WI38 (cell line): ENCODE results near the gene FYN.

ENCODE experiments used
- H3K4me3 ChIP-seq: 2 replicates; pipeline ENCODE4 v1.5.1; 2011; ENCODE audit warnings: low read depth, mild to moderate bottlenecking, control low read depth, low read length
- CTCF ChIP-seq: IDR thresholded peaks from 2 replicates; pipeline ENCODE4 v1.5.1; 2012; ENCODE audit warnings: low read depth, mild to moderate bottlenecking, control low read depth, low read length

The FYN gene

GRCh38 chr6:111759836-111760785 is 113.1 kb downstream of the FYN start:
- no peak overlapping the region for H3K4me3 ChIP-seq

GRCh38 chr6:111759331-111759835 is 113.9 kb downstream of the FYN start:
- H3K4me3 ChIP-seq = no peak overlapping the region
- no peak for TF ChIP-seq CTCF

More at GRCh38 chr6:111759836-111760785, 113.1 kb downstream of the FYN start:
- no peak for TF ChIP-seq CTCF

- no peak overlapping the region for H3K4me3 ChIP-seq
- no peak for TF ChIP-seq CTCF
These were observed 114.5 kb downstream of the FYN start for GRCh38 chr6:111758608-111759329.

- no peak for TF ChIP-seq CTCF
These were observed 115.9 kb downstream of the FYN start for GRCh38 chr6:111757342-111757741.

GRCh38 chr6:111754423-111754822 is 118.8 kb downstream of the FYN start:
- TF ChIP-seq CTCF = no peak
- no peak overlapping the region for H3K4me3 ChIP-seq

More at GRCh38 chr6:111757342-111757741, 115.9 kb downstream of the FYN start:
- no peak overlapping the region for H3K4me3 ChIP-seq

- no peak for TF ChIP-seq CTCF
- H3K4me3 ChIP-seq = no peak overlapping the region
These were observed 119.7 kb downstream of the FYN start for GRCh38 chr6:111753573-111753972.
